GM23248 (cell line): ENCODE results near the gene IFNGR1. TPM values are rescaled to one million over a fixed set of nuclear protein-coding genes. Genes with fewer than 3 reads are reported as not detected.

Experiments
- DNase-seq: peaks from one replicate; pipeline ENCODE4 v3.0.0-alpha.2; 2015
- H2AFZ ChIP-seq: fragments of 200-600 bp; sonication (generic); 2 replicates; pipeline ENCODE4 v1.6.1; 2016; ENCODE audit warnings: antibody characterized with exemption
- H3F3A ChIP-seq: fragments of 200-600 bp; sonication (generic); 2 replicates; pipeline ENCODE4 v1.6.1; 2016; ENCODE audit warnings: mild to moderate bottlenecking, antibody characterized with exemption, mixed run types; ENCODE audit not compliant: insufficient read depth
- H3K27ac ChIP-seq: fragments of 200-600 bp; sonication (generic); 2 replicates; pipeline ENCODE4 v1.5.1; 2016; ENCODE audit warnings: mild to moderate bottlenecking
- H3K27me3 ChIP-seq: fragments of 200-600 bp; sonication (generic); replicated peaks from 2 replicates; pipeline ENCODE4 v1.6.1; 2016; ENCODE audit warnings: mild to moderate bottlenecking; ENCODE audit not compliant: insufficient read depth
- H3K36me3 ChIP-seq: fragments of 200-600 bp; sonication (generic); 2 replicates; pipeline ENCODE4 v1.6.1; 2016; ENCODE audit warnings: low read depth, mild to moderate bottlenecking
- H3K4me1 ChIP-seq: fragments of 200-600 bp; sonication (generic); 2 replicates; pipeline ENCODE4 v1.6.1; 2016; ENCODE audit warnings: mild to moderate bottlenecking; ENCODE audit not compliant: insufficient read depth
- H3K4me2 ChIP-seq: fragments of 200-600 bp; sonication (generic); one replicate; pipeline ENCODE4 v1.6.1; 2016; ENCODE audit warnings: mild to moderate bottlenecking; ENCODE audit not compliant: unreplicated experiment
- H3K4me3 ChIP-seq: fragments of 200-600 bp; sonication (generic); 2 replicates; pipeline ENCODE4 v1.5.1; 2016; ENCODE audit warnings: mild to moderate bottlenecking
- H3K79me2 ChIP-seq: fragments of 200-600 bp; sonication (generic); 2 replicates; pipeline ENCODE4 v1.6.1; 2016; ENCODE audit warnings: mild to moderate bottlenecking; ENCODE audit not compliant: insufficient read depth
- H3K9ac ChIP-seq: fragments of 200-600 bp; sonication (generic); 2 replicates; pipeline ENCODE4 v1.6.1; 2016; ENCODE audit warnings: mild to moderate bottlenecking
- H3K9me2 ChIP-seq: fragments of 200-600 bp; sonication (generic); 2 replicates; pipeline ENCODE4 v1.6.1; 2016; ENCODE audit warnings: mixed run types, mild to moderate bottlenecking, moderate library complexity; ENCODE audit not compliant: insufficient read depth
- H3K9me3 ChIP-seq: fragments of 200-600 bp; sonication (generic); one replicate; pipeline ENCODE4 v1.6.1; 2017; ENCODE audit warnings: low read depth
- H4K20me1 ChIP-seq: fragments of 200-600 bp; sonication (generic); 2 replicates; pipeline ENCODE4 v1.6.0; 2016; ENCODE audit not compliant: insufficient read depth
- EZH2 ChIP-seq: fragments of 200-600 bp; sonication (generic); IDR thresholded peaks from 2 replicates; pipeline ENCODE4 v1.6.1; 2018; ENCODE audit warnings: antibody characterized with exemption, mild to moderate bottlenecking; ENCODE audit not compliant: insufficient read depth, poor library complexity, severe bottlenecking
- EZH2phosphoT487 ChIP-seq: fragments of 200-600 bp; sonication (generic); IDR thresholded peaks from 2 replicates; pipeline ENCODE4 v1.6.1; 2018; ENCODE audit warnings: antibody characterized with exemption, moderate library complexity, mild to moderate bottlenecking, low read depth; ENCODE audit not compliant: insufficient read depth
- WGBS, 2 experiments: methylation state at CpG; one replicate each; pipeline ENCODE4 v1.1.6; 2015 to 2017; ENCODE audit warnings: low lambda C conversion rate in 2 of 2, low coverage in 1 of 2; ENCODE audit errors: missing lambda C conversion rate in 2 of 2; 5-methylcytosine and 5-hydroxymethylcytosine counted together
- in situ Hi-C: fragments of 300-500 bp; cut with MboI; formaldehyde crosslinking; loops from 2 replicates; pipeline ENCODE4 v1.15.0; 2020
- polyA plus RNA-seq: library from polyadenylated mRNA; unstranded; fragments of >200 nt; fragmentation: Nextera tagmentation; extraction: Ambion mirVana; gene quantifications from 2 replicates; pipeline ENCODE4 v1.2.1, GENCODE V29; 2016
- total RNA-seq: library from RNA; depleted of rRNA; stranded (reverse); fragments of >200 nt; shearing (Covaris generic); gene quantifications from 2 replicates; pipeline ENCODE4 v1.2.3, GENCODE V29; 2014

Gene IFNGR1
- total and polyA plus RNA-seq, 2 experiments from 2014 or later, result 58.8 to 61.6 TPM

DNA sequence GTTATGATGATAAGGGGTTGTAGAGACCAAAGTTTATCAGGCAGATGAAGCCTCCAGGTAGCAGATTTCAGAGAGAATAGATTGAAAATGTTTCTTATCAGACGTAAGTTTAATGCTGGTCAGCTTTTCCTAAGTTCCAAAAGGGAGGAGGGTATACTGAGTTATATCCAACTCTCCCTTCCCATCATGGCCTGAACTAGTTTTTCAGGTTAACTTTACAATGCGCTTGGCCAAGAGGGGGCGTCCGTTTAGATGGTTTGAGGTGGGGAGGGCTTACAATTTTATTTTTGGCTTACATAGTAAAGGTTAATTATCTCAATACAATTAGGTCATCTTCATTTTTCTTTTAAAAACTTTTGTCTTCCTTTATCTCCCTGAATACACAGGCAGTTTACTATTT, 26.4 kb downstream of the IFNGR1 start:
- H3K9ac ChIP-seq, result no peak overlapping the region
- H3K4me3 ChIP-seq, result no peak overlapping the region
- no peaks in the 10 kb centered on the region for H4K20me1 ChIP-seq
- no peaks in the 10 kb centered on the region for H3F3A ChIP-seq
- peaks cover 8% of the 10 kb centered on the region for H3K36me3 ChIP-seq
- TF ChIP-seq EZH2phosphoT487 (no peak), EZH2 (no peak)
- H2AFZ ChIP-seq, result no peak overlapping the region
- peaks cover 3% of the 10 kb centered on the region for H3K9me3 ChIP-seq
- no peaks in the 10 kb centered on the region for H3K4me1 ChIP-seq
- no peaks in the 10 kb centered on the region for H3K27me3 ChIP-seq
- H3K79me2 ChIP-seq, result no peaks in the 10 kb centered on the region
- no peak for DNase-seq
- H3K9me2 ChIP-seq, result no peaks in the 10 kb centered on the region
- H3K4me2 ChIP-seq, result no peak overlapping the region
- in situ Hi-C loops, result no loop called here
- H3K27ac ChIP-seq, result no peak overlapping the region
- WGBS, 2 experiments, result 58 to 61% methylated on average over 4 of the region's 4 CpGs

DNA sequence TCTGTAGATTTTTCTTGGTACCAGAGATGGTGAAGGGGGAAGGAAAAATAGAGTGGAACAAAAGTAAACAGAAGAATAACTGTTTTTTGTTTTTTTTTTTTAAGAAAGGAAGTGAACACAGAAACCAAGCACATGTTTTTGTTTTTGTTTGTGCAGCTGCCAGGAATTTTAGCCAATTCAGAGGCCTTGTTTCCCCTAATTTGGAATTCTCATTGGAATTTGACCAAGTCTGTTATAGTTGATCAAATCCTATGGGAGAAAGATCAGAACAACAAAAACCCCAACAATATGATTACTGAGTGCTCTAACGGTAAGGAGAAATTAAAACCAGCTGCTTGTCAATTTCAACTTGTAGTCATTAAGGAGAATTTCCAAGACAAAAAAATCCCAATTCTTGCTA, 27.5 kb downstream of the IFNGR1 start:
- H3K4me2 ChIP-seq, result no peak overlapping the region
- no peak for TF ChIP-seq EZH2phosphoT487
- TF ChIP-seq EZH2, result no peak
- WGBS, 2 experiments, result 5 to 10% methylated on average over 1 of the region's 1 CpG
- H3K27ac ChIP-seq, result no peak overlapping the region
- H3K9me2 ChIP-seq, result no peaks in the 10 kb centered on the region
- peaks cover 3% of the 10 kb centered on the region for H3K9me3 ChIP-seq
- H4K20me1 ChIP-seq, result no peaks in the 10 kb centered on the region
- H2AFZ ChIP-seq, result no peak overlapping the region
- no peak overlapping the region for H3K4me3 ChIP-seq
- no peaks in the 10 kb centered on the region for H3K27me3 ChIP-seq
- no peaks in the 10 kb centered on the region for H3K79me2 ChIP-seq
- H3K4me1 ChIP-seq, result no peaks in the 10 kb centered on the region
- DNase-seq, result no peak
- H3K36me3 ChIP-seq, result no peaks in the 10 kb centered on the region
- in situ Hi-C loops, result no loop called here
- H3K9ac ChIP-seq, result no peak overlapping the region
- no peaks in the 10 kb centered on the region for H3F3A ChIP-seq

DNA sequence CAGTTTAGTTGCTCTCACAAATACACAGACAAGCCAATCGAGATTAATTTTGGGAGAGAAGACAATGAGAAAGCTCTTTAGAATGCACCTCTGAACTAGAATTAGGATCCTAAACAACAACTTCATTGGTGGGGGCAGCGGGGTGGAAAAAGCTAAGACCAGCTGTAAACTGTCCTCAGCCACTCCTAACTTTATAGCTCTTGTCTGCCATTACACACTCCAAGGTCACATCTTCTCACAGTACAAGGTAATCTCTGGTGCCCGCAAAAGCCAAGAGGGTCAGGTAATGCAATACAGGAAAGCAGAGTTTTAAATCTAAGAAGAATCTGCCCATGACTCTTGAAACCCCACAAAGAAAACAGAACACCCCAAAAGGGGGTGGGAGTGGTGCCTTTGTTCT, 27.9 kb downstream of the IFNGR1 start:
- H3K9me3 ChIP-seq, result peaks cover 3% of the 10 kb centered on the region
- H3K9ac ChIP-seq, result no peak overlapping the region
- no peaks in the 10 kb centered on the region for H3F3A ChIP-seq
- no peaks in the 10 kb centered on the region for H3K79me2 ChIP-seq
- no peak overlapping the region for H3K27ac ChIP-seq
- no peaks in the 10 kb centered on the region for H3K36me3 ChIP-seq
- H2AFZ ChIP-seq, result no peak overlapping the region
- H3K4me2 ChIP-seq, result no peak overlapping the region
- no peak for DNase-seq
- no peaks in the 10 kb centered on the region for H3K27me3 ChIP-seq
- in situ Hi-C loops, result no loop called here
- H4K20me1 ChIP-seq, result no peaks in the 10 kb centered on the region
- H3K4me3 ChIP-seq, result no peak overlapping the region
- TF ChIP-seq EZH2phosphoT487 (no peak), EZH2 (no peak)
- 48 to 61% methylated on average over 3 of the region's 3 CpGs for WGBS, 2 experiments
- H3K9me2 ChIP-seq, result no peaks in the 10 kb centered on the region
- H3K4me1 ChIP-seq, result no peaks in the 10 kb centered on the region

DNA sequence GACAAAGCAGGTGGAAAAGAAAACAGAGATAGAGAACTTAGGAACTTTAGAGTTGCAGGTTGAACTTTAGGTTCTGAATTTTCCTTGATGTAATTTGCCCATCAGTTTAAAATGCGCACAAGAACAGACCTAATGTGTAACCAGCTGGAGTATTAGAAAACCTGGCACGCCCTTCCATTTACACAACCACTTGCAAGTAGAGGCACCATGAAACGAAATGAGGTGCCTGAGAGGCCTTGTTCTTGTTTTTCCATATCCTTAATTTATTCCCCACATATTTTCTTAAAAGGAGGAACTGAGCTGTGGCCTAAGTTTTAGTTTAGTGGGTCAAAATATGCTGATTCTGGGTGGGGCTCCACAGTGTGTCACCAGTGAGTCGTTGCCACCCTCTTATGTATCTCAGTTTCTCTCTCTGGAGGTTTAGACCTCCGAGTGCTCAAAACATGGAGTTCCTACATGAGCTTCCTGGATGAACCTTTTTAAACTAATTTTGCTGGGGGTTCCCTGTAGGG, 28.5 kb downstream of the IFNGR1 start:
- no peaks in the 10 kb centered on the region for H3K36me3 ChIP-seq
- WGBS, 2 experiments, result 51 to 54% methylated on average over 5 of the region's 5 CpGs
- H3K27me3 ChIP-seq, result no peaks in the 10 kb centered on the region
- in situ Hi-C loops, result no loop called here
- H3K79me2 ChIP-seq, result no peaks in the 10 kb centered on the region
- no peaks in the 10 kb centered on the region for H3K4me1 ChIP-seq
- H3K4me2 ChIP-seq, result no peak overlapping the region
- H3K9ac ChIP-seq, result no peak overlapping the region
- peaks cover 3% of the 10 kb centered on the region for H3K9me3 ChIP-seq
- H4K20me1 ChIP-seq, result no peaks in the 10 kb centered on the region
- H3F3A ChIP-seq, result no peaks in the 10 kb centered on the region
- no peak overlapping the region for H3K4me3 ChIP-seq
- H3K9me2 ChIP-seq, result no peaks in the 10 kb centered on the region
- H2AFZ ChIP-seq, result no peak overlapping the region
- DNase-seq, result no peak
- H3K27ac ChIP-seq, result no peak overlapping the region
- TF ChIP-seq EZH2phosphoT487 (no peak), EZH2 (no peak)

DNA sequence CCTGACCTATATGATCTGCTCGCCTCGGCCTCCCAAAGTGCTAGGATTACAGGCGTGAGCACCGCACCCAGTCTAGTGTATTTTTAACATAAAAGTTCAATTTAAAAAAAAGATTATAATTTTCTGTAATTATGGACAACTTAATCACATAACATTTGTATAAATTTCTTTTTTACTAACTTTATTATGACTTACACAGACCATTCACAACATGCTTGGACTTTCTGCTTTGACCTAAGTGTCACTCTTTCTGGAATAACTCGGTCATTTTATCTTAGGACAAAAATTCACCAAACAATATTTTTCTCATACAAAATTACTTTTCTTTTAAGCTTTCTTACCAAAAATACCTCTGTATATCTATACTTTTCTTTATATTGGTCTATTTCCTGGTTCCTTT, 30.3 kb downstream of the IFNGR1 start:
- no peaks in the 10 kb centered on the region for H3K9me2 ChIP-seq
- 42 to 61% methylated on average over 5 of the region's 5 CpGs for WGBS, 2 experiments
- H3K9me3 ChIP-seq, result peaks cover 3% of the 10 kb centered on the region
- no peaks in the 10 kb centered on the region for H3F3A ChIP-seq
- in situ Hi-C loops, result no loop called here
- no peak overlapping the region for H3K4me2 ChIP-seq
- H3K36me3 ChIP-seq, result no peaks in the 10 kb centered on the region
- H2AFZ ChIP-seq, result no peak overlapping the region
- no peaks in the 10 kb centered on the region for H3K4me1 ChIP-seq
- no peak for DNase-seq
- no peaks in the 10 kb centered on the region for H4K20me1 ChIP-seq
- no peak overlapping the region for H3K27ac ChIP-seq
- no peak overlapping the region for H3K4me3 ChIP-seq
- TF ChIP-seq EZH2 (no peak), EZH2phosphoT487 (no peak)
- H3K9ac ChIP-seq, result no peak overlapping the region
- no peaks in the 10 kb centered on the region for H3K79me2 ChIP-seq
- H3K27me3 ChIP-seq, result no peaks in the 10 kb centered on the region
